ENCODE measurements around the gene FJX1.

The FJX1 gene, protein sequence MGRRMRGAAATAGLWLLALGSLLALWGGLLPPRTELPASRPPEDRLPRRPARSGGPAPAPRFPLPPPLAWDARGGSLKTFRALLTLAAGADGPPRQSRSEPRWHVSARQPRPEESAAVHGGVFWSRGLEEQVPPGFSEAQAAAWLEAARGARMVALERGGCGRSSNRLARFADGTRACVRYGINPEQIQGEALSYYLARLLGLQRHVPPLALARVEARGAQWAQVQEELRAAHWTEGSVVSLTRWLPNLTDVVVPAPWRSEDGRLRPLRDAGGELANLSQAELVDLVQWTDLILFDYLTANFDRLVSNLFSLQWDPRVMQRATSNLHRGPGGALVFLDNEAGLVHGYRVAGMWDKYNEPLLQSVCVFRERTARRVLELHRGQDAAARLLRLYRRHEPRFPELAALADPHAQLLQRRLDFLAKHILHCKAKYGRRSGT

DNA sequence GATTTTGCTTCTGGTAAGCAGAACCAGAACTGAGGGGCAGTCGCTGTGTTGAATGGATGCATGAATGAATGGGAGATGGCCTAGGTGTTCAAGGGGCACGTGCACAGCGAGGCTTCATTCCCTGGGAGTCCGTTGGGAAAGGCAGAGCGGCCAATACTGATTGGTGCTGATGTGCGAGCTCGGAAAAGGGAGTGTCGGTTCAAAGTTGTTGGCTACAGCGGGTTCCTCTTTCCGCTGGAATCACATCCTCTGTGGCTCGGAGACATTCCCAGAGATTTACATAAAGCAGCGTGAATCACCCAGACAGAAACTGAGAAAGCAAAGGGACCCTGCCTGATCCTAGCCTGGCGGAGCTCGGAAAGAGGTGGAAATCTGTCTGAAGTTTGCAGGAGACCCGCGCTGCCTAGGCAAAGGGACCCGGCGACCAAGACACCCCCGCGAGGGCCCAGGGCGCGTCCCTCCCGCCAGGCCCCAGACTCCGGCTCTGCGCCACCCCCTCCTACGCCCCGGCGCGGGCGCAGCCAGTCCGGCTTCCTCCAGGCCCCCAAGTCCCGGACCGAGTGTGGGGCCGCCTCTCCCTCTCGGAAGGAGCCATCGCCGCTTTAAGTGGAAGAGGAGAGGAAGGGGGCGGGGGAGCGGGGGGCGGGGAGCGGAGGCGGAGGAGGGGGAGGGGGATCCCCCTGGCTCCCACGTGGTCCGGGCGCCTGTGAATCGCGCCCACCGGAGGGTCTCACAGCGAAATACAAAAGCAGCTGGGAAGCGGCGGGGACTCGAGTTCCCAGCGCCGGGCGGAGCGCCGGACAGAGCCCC lies at the start of gene FJX1:
FJX1 (plus strand) TSS at position 774 of the 810 bp plus-strand sequence. CDS start 177 bp downstream, outside the sequence.
- DNase-seq = peak; percentile 92

DNA sequence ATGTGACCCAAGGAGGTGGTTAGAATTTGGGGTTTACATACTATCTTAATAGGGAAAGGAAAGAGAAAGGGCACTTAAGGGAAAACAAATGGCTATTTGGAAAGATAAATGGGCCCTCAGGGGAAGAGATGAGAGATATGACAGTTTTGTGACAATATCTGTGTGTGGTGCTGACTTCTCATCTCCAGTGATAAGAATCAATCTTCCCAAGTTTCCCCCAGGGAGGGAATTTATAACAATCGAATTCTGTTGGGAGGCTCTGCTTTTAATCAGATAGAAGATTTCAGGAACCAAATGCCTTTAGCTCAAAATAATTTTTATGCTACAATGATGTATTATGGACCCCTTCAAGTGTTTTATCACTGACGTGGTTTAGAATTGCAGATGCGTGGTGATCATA lies 46.6 kb upstream of the FJX1 start:
- DNase-seq = no peak

DNA sequence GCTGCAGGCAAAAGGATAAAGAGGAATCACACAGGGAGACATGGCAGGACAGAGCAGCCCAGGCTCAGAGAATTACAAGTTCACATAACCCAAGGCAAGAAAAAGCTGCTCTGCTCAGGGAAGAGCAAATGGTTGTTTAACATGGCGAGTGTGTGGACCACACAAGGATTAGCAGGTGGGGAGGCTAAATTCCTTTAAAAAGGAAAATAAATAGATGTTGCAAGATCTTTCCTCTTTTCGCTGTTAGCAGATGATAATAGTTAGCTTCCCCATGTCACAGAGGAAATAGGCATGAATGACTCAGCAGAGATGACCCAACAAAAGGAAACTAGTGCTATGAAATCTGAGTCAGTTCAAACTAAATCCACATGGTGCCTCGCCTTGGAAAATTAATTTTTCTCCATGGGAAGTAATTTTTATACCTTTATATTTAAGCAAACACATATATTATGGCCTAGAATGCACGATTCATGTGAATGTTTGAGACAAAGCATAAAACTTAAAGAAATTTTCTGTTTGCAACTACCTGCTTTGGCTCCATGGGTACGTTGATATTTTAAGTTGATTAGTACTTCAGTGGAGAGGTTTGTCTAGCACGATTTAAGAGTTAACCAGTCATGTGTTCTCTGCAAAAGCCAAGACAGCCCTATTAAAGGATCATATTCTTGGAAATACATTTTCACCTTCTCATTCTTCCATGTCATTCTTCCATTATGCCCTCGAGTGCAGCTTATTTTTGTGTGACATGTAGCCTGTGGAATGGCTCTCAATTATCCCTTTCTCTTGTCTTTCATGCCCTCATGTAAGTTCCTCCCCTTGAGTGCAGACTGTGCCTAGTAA lies 38.5 kb upstream of the FJX1 start:
- DNase-seq = no peak

DNA sequence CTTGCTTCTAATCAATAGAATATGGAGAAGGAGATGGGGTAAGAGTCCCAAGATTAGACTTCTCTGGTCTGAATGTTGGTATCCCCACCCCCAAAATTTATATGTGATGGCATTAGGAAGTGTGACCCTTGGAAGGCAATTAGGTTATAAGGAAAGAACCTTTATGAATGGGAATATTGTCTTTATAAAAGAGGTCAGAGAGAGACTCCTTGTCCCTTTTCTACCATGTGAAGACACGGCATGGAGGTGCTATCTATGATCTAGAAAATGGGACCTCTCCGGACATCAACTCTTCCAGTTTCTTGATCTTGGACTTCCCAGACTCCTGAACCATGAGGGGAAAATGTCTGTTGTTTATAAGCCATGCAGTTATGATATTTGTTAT lies 37.9 kb upstream of the FJX1 start:
- DNase-seq = no peak

DNA sequence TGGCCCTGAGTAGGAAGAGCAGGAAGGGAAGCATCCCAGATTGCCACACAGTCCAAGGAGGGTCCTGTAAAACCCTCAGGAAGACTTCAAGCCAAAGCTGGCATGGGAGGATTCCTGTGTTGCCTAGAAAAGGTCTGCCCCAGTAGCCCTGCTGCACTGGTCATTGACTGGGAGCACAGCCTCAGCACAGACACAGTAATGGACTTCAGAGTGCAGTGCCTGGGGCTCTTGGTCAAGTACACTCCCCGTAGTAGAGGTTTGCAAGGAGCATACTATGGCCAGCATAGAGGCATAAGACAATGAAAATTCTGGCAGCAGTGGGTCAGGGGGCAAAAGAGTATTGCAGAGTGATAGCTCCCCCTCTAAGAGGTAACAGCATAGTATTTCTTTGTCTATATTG lies 36.2 kb upstream of the FJX1 start:
- DNase-seq = no peak

DNA sequence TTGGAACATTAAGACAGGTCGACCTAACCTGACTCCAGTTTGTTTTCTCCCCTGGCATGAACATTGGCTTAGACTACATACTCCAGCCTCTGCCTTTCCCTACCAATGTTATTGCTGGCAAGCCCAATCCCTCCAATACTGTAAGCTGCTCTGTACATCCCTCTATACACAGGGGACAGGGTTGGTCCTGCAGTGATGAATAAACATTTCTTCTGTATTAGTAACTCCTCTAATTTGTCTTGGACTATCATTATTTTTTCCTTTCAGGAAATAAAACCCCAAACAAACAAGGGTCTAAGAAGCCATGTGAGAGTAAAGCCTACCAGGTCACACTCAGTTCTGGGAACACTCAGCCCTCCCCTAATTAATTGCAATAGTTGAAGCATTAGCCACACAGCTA lies 35.1 kb upstream of the FJX1 start:
- no peak for DNase-seq

DNA sequence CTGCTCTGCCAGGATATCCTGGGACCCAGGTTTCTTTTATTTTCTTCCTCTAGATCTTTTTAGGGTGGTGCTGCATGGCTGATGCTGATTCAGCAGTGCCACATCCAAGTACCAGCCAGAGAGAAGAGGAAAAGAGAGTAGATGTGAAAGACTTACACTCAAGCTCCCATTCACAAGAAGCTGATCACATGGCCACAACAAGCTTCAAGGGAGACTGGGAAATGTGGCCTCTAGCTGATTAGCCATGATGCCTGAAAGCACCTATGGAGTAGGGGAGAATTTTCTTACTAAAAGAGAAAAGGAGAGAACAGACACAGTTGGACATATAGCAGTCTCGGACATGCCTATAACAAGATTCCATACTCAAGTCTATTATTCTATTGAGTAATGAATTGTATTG lies 34.4 kb upstream of the FJX1 start:
- no peak for DNase-seq

DNA sequence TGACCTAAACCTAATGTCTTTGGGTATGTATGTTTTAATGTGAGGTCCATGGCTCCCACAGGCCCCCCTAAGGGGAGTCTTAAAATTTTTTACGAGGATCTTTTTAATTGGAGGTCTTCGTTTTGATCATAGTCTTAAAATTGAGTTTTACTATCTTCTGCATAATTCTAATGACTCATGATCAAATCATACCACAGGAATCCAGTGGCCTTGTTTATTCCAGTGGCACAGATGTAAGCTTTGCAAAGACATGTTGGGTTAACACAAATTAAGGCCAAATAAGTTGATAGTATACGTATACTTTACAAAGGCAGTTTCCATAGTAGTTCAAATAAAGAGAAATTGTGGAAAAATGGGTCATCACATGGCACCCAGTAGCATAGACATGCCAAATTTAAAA lies 33.9 kb upstream of the FJX1 start:
- no peak for DNase-seq

DNA sequence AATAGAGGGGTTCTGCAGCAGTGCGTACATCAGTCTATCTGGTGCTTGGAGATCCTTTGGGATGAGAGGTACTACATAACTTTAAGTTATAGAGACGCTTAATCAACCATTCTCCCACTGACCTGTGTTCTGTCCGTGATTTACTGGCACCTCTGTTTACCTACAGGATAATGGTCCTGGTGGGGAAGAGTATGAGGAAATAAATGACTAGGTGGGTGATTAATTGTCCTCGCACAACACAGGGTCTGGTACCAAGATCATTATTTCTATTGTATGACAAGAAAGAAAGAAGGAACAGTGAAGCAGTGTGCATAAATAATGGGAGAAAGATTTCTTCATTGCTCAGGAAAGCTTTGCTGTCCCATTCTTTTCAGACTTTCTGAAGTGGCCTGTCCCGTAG lies 32.8 kb upstream of the FJX1 start:
- DNase-seq = no peak

DNA sequence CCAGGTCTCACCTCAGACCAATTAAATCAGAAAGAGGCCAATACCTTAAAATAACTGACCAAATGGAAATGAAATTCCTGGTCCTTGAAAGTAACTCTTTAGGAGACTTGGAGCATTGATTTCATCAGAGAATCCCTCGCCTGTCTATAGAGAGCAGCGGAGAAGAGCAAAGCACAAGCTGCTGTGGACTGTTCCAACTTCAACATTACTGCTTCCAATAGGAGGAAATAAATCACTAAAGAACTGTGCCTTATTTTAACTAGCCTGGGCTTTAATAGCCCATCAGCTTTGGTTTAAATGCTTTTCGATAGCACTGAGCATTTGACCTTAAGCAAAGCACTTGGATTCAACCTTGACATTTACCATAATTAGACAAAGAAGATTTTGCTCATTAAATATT lies 32.0 kb upstream of the FJX1 start:
- DNase-seq = no peak

DNA sequence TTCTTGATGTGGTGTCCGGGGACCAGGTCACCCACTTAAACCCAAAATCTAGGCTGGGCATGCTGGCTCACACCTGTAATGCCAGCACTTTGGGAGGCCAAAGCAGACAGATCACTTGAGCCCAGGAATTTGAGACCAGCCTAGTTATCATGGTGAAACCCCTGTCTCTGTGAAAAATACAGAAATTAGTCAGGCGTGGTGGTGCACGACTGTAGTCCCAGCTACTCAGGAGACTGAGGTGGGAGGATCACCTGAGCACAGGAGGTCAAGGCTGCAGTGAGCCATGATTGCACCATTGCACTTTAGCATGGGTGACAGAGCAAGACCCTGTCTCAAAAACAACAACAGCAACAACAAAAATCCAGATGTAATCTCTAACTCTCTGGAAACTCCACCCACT lies 30.3 kb upstream of the FJX1 start:
- DNase-seq = no peak

DNA sequence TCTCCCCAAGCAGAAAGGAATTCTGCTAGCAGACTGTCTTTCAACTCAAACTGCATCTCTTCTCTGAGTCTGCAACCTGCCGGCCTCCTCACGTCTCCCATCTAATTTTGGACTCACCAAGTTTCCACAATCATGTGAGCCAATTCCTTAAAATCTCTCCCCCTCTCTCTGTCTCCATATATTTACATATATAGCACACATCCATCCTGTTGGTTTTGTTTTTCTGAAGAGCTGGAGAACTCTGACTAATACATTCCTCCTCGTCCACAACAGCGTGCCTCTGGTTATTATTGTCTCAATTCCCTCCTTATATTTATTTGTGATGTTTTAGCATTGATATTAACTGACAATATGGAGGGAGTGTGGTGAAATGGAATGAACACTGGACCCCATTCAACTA lies 29.6 kb upstream of the FJX1 start:
- no peak for DNase-seq

DNA sequence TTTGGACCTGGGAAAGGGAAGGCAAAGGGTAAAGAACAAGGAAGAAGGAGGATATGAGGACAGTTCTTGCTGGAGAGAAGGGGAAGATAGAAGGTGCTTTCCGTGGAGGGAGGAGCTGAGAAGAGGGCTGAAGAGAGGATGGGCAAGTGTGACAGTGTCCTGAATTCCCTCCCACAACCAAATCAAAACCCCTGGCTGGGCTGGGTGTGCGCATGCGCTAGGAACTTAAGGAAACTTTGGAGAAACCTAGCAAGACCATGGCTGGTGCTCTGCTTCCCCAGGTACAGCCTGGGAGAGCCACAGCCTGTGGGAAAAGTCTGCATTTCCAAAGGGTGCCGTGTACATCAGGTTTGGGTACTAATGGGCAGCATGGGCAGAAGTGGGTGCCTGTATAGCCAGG lies 29.0 kb upstream of the FJX1 start:
- DNase-seq = no peak

DNA sequence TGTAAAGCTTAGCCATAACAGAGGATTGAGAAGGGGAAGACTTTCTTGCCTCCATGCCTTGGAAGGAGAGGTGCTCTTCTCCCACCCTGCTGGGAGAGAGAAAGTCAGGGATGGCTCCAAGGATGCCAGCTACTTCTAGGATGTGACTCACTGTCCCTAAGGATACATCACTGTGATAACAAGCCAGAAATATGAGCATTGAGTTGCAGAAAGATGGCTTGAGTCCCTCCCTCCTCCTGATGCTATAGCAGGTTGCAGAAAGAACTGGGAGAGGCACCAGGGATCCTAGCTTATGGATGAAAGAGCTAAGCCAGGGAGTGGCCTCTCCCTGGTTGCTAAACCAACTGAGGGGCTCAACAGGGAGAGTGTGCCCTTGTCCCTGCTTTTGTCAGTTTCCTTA lies 27.8 kb upstream of the FJX1 start:
- no peak for DNase-seq

DNA sequence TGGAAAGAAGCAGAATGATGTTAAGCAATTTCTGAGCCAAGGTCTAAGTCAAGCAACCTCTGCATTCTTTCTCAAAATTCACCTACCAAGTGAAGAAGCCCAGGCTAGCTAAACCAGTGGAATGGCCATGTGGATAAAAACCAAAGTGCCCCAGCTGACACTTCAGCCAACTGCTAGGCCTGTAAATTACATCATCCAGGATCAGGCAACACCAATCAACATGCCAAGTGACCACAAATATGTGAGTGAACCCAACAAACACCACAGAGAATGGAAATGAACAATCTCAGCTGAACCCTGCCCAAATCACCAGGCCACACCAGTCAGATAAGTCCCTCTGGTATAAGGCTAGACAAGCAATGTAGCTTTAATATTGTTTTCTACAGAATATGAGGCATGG lies 25.1 kb upstream of the FJX1 start:
- DNase-seq = no peak

DNA sequence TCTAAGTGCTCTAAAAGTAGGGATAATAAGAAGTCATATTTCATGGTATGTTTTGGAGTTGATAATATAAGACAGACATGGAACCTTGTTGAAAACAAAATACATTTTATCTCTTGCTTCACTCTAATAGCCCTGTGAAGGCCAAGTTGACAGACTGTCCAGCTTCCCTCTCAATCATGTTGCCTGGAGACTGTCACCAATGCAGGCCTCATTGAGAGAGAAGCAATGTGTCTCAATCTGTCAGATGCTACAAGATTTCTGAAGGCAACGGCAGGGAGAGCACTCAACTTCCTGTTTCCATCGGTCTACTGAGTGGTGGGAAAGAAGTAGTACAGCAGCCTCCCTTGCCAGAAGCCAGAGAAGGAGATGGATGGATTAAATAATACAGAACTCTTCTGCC lies 23.6 kb upstream of the FJX1 start:
- no peak for DNase-seq

DNA sequence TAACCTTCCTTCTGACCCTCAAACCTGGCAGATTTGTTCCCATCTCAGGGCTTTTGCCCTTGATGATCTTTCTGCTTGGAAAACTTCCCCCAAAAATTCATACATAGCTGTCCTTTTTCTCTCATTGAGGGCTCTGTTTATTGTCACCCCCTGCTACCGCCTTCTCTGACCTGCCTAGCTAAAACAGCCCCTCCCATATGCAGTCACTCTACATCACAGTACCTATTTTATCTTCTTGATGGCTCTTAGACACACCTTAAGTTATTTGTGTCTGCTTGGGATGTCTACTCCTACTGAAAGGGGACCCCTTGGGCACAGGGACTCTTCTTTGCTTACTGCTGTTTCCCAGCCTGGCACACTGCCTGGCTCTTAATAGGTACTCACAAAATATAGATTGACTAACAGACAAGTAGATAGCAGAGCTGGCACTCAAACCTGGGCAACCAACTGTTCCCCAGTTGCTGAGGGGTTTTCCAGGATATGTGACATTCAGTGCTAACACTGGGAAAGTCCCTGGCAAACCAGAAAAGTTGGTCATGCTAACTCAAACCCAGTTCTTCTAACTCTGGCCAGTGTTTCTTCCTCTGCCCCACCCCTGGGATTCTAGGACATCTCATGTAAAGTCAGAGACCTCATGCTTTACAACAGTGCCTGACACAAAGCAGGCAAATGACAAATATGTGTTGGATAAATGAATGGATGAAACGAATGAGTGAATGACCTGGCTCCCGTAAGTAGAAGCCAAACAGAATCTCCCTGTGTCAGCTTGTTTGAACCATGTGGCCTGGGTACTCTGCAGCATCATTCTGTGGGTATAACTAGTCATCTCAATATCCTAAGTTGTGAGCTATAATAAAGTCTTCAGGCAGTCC lies 19.8 kb upstream of the FJX1 start:
- no peak for DNase-seq

DNA sequence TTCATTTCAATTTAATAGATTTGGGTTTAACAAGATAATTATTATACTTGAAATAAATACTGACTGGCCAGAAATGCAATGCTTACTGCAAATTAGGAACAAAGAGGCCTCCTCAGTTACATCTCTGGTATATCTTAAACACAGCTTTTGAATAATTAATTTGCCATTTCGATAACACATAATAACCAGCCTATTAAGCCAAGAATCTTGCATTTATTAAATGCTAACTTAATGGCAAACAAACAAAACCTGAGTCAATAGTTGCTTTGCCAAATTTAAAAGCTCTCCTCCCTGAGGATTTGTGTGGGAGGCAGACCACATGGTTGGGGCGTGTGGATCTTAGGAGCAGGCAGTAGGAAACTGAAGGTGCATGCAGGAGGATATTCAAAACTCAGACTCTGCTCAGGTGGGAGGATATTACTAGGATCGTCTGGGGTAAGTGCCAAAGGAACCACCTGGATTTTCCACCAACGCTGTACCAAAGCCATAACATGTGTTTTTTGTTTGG lies 17.9 kb upstream of the FJX1 start:
- no peak for DNase-seq

DNA sequence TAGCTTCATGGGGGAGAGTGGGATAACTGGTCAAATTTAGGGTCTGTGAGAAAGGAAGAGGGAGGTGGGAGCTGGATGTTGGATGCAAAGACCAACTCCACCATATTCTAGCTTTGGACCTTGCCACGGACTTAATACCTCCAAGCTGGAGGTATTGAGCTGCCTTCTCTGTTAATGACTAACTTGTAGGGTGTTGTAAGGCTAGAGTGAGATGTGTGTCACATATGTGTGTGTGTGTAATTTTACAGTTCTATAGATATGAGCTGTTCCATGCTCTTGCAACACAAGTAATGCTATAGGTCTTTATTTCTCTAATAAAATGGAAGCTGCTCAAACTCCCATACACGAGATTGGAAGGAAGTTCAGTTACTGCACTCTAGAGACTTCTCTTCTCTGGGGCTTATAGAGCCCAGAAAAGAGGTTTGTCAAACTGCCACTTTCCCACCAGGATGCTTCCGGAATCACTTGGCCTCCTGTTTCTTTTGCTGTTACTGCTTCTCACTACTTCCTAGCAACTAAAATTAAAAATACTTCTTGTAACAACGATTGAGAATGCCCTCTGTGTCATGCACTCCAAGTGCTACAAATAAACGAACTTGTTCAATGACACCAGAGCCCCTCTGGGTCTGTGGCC lies 16.0 kb upstream of the FJX1 start:
- DNase-seq = no peak

DNA sequence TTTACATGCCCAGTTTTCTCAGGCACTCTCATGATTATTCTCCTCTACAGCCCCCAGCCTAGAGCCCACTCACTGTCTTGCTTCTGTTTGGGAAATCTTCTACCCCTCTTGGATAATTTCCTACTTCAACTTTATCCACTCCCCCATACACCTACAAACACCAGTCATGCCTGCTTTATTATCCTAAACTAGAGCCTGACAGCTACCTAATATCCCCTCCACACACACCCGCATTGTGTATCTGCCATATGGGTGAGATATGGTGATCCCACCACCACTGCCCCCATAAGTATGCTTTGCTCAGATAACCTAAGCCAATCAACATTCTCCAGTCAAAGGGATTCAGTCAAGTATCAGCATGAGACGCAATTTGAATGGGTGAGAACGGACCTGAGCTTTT lies 15.3 kb upstream of the FJX1 start:
- DNase-seq = no peak

DNA sequence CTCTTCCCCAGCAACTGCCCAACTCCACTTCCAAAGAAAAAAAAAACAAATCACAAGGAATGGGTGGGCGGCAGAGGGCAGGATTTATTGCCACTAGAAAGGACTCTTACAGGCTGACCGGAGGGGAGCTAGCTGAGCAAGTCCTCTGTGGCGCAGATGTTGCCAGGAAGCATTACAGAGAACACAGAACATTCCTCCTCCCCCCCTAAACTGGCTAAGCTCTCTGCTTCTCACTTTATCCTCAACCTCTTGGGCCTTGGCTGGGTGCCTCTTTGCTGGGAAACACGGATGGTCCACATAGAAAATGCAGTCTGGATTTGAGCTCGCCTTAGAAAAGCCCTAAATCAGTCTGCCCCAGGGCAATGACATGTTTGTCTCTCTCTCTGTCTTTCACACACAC lies 12.6 kb upstream of the FJX1 start:
- DNase-seq = no peak

DNA sequence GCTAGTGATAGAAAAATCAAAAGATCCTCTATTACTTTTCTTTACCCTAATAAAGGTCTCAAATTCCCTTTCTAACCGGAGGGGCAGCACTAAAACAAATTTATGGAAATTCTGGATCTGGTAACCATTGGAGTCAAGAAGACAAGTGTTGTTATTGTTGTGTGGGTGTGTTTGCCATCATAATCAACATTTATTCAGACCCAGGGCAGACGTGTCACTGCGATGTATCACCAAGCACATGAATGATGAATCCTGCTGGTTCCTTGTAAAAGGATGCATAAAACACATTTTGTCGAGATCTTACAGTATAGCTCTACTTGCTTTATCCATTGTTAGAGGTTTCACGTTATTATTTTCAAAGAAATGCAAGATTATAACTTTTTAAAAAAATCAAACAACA lies 12.1 kb upstream of the FJX1 start:
- no peak for DNase-seq
